PC-9 (cell line): ENCODE measurements around the gene PIAS4. TPM values are rescaled to one million over a fixed set of nuclear protein-coding genes. Genes with fewer than 3 reads are reported as not detected.
A peak's percentile ranks its signal among the peaks of the same experiment; 100 is the strongest.

Experiments
- Bru-seq: library from RNA; stranded (reverse); fragments of 400-500 nt; gene quantifications from one replicate; lab custom pipeline; 2021; lab: Mats Ljungman, UMichigan
- BruChase-seq, 2 experiments: library from RNA; stranded (reverse); fragments of 400-500 nt; gene quantifications; one replicate each; lab custom pipeline; 2021; lab: Mats Ljungman, UMichigan
- BruUV-seq: library from RNA; stranded (reverse); fragments of 400-500 nt; replicated peaks from 2 replicates; lab custom pipeline; 2021; lab: Mats Ljungman, UMichigan
- CTCF ChIA-PET: fragments of 300-600 bp; sonication (Branson Sonifier 250); formaldehyde crosslinking; loops from one replicate; lab custom pipeline; 2022; ENCODE audit warnings: antibody characterized with exemption; lab: Charles Lee
- POLR2A ChIA-PET: fragments of 300-600 bp; sonication (Branson Sonifier 250); formaldehyde crosslinking; loops from one replicate; lab custom pipeline; 2022; ENCODE audit warnings: antibody characterized with exemption; ENCODE audit not compliant: unreplicated experiment; lab: Charles Lee
- DNase-seq, 2 experiments: peaks; one replicate each; pipeline versions ENCODE4 v3.0.0 to v3.0.0-alpha.2; 2015 to 2022; ENCODE audit warnings: mixed read lengths in 1 of 2
- H2AFZ ChIP-seq: fragments of 200-600 bp; sonication (generic); 2 replicates; pipeline ENCODE4 v1.8.1; 2017; ENCODE audit warnings: antibody characterized with exemption
- H3F3A ChIP-seq: fragments of 200-600 bp; sonication (generic); 2 replicates; pipeline ENCODE4 v1.8.1; 2017; ENCODE audit warnings: antibody characterized with exemption, mild to moderate bottlenecking, low read depth; ENCODE audit not compliant: insufficient read depth
- H3K27ac ChIP-seq: fragments of 200-600 bp; sonication (generic); 2 replicates; pipeline ENCODE4 v1.6.1; 2016; ENCODE audit warnings: mixed run types
- H3K27me3 ChIP-seq: fragments of 200-600 bp; sonication (generic); 2 replicates; pipeline ENCODE4 v1.6.1; 2016; ENCODE audit warnings: low read depth, mixed run types; ENCODE audit not compliant: insufficient read depth
- H3K36me3 ChIP-seq: fragments of 200-600 bp; sonication (generic); 2 replicates; pipeline ENCODE4 v1.6.1; 2016; ENCODE audit warnings: low read depth, mixed run types
- H3K4me1 ChIP-seq: fragments of 200-600 bp; sonication (generic); replicated peaks from 2 replicates; pipeline ENCODE4 v1.6.1; 2016; ENCODE audit warnings: mixed run types; ENCODE audit not compliant: insufficient read depth
- H3K4me2 ChIP-seq: fragments of 200-600 bp; sonication (generic); 2 replicates; pipeline ENCODE4 v1.6.1; 2017; ENCODE audit warnings: mixed run types
- H3K4me3 ChIP-seq: fragments of 200-600 bp; sonication (generic); 2 replicates; pipeline ENCODE4 v1.6.1; 2016; ENCODE audit warnings: mixed run types
- H3K79me2 ChIP-seq: fragments of 200-600 bp; sonication (generic); 2 replicates; pipeline ENCODE4 v1.6.1; 2017; ENCODE audit warnings: low read depth, mixed run types
- H3K9me2 ChIP-seq: fragments of 200-600 bp; sonication (generic); 2 replicates; pipeline ENCODE4 v1.8.1; 2017; ENCODE audit warnings: mild to moderate bottlenecking; ENCODE audit not compliant: insufficient read depth
- H3K9me3 ChIP-seq: fragments of 200-600 bp; sonication (generic); 2 replicates; pipeline ENCODE4 v1.8.1; 2016; ENCODE audit warnings: low read depth; ENCODE audit not compliant: insufficient read depth
- H4K20me1 ChIP-seq: fragments of 200-600 bp; sonication (generic); 2 replicates; pipeline ENCODE4 v1.8.1; 2017; ENCODE audit not compliant: insufficient read depth
- EZH2 ChIP-seq: fragments of 200-600 bp; sonication (generic); IDR thresholded peaks from 2 replicates; pipeline ENCODE4 v1.8.0; 2017; ENCODE audit warnings: antibody characterized with exemption, low read depth
- intact Hi-C: fragments of 100-400 bp; cut with micrococcal nuclease; formaldehyde crosslinking; loops from one replicate; pipeline ENCODE4 v1.10.0; 2022; ENCODE audit not compliant: unreplicated experiment
- long read RNA-seq: library from polyadenylated mRNA; stranded (forward); transcript quantifications from one replicate; pipeline ENCODE4 v2.0.0, GENCODE V29; 2022
- total RNA-seq: library from RNA; stranded (reverse); gene quantifications from 2 replicates; pipeline ENCODE4 v1.2.3, GENCODE V29; 2021
- TF ChIP-seq, protein P1 (sequence below): fragments of 200-600 bp; sonication (generic); conservative IDR thresholded peaks from 2 replicates; pipeline ENCODE4 v1.6.1; 2017; ENCODE audit warnings: mixed run types, antibody characterized with exemption, mild to moderate bottlenecking, moderate library complexity

The PIAS4 gene, protein sequence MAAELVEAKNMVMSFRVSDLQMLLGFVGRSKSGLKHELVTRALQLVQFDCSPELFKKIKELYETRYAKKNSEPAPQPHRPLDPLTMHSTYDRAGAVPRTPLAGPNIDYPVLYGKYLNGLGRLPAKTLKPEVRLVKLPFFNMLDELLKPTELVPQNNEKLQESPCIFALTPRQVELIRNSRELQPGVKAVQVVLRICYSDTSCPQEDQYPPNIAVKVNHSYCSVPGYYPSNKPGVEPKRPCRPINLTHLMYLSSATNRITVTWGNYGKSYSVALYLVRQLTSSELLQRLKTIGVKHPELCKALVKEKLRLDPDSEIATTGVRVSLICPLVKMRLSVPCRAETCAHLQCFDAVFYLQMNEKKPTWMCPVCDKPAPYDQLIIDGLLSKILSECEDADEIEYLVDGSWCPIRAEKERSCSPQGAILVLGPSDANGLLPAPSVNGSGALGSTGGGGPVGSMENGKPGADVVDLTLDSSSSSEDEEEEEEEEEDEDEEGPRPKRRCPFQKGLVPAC
- total RNA-seq (25.5 and 26.5 TPM in 2 replicates), Bru-seq, nascent RNA (percentile 49 among the genes with signal in this experiment), BruChase-seq, experiment 1, labeled RNA remaining after a 2-hour chase (percentile 61 among the genes with signal in this experiment), BruChase-seq, experiment 2, labeled RNA remaining after a 6-hour chase (percentile 69 among the genes with signal in this experiment)
- long read RNA-seq, transcript PIAS4-201 (11 exons, 3,159 nt), result major isoform, 11 of 18 reads
- long read RNA-seq, partial matches to known transcripts, result 2 of 18 reads
- long read RNA-seq, other reads (novel, unspliced or antisense), result 5 of 18 reads

DNA sequence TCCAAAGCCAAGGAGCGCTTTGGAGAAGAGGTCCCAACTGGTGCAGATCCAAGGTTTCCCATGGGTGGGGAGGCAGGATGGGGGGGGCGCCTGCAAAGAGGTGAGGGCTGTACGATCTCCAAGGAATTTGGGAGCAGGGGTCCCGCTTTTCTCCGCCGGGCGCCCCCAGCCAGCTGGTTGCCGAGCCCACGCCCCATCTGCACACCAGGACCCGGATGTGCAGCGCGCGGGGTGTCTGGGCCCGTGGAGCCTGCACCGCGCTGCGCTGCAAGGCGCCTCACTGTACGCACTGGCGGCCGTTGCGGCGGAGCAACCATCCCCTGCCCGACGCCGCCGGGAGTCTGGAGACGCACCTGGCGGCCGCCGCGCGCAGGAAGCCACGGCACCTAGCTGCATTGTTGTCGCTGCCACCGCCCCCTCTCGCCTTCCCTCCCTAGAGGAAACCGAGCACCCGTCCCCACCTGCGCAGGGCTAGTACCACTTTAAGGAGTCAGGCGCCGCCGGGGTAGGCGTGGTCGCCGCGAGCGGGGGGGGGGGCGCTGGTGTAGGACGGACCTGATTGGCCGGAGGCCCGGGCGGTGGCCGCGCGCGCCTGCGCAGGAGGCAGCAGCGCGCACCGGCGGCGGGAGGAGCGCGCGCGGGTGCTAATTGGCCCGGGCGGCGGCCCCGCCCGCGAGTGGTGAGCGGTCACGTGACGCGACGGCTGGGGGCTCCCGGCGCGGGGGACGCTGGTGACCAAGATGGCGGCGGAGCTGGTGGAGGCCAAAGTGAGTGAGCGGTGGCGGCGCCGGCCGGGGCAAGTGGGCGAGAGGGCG, at the start of gene PIAS4:
PIAS4 (plus strand) TSS at position 716 of the 815 bp plus-strand sequence; CDS start at position 741, 25 bp downstream.
- DNase-seq, result peak; percentile 72 to 91
- no TSS peak for BruUV-seq

DNA sequence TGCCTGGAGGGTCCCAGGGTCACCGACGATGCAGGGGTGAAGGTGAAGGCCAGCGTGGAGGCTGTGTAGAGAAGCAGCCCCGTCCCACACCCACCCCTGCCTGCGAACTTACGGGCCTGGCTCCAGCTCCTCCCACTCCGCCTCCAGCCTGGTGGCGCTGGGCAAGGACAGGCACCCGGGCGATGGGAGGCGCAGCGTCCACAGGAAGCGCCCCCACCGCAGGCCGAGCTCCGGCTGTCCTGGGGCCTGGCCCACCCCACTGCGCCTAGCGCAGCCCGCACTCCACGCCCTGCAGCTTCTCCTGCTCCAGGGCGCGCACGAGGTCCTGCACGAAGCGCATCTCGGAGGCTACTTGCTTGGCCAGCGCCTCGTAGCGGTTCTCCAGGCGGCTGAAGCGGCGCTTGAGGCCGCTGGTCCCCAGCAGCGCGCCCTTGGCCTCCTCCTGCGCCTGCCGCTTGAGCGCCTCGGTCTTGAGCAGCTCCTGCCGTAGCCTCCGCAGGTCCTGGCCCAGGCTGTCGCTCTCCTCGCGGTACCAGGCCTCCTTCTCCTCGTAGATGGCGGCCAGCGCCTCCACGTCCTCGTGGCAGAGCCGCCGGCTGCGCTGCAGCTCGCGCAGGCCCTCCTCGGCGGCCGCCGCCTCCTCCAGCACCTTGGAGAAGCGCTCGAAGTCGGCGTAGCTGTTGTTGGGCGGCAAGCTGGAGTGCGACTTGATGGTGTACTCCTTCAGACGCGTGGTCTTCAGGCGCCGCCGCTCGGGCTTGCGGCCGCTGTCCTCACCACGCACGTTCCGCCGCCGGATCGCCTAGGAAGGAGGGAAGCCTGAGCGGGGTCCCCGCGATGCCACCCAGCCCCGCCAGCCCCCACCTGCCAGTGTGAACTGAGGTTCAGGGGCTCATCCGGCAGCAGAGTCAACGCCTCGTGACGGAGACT, 48.4 kb upstream of the PIAS4 start:
- H3K27ac ChIP-seq, result no peak overlapping the region
- H3K4me1 ChIP-seq, result no peaks in the 10 kb centered on the region
- no peaks in the 10 kb centered on the region for H3K27me3 ChIP-seq
- H3K9me3 ChIP-seq, result no peaks in the 10 kb centered on the region
- no peak overlapping the region for H3K4me2 ChIP-seq
- H4K20me1 ChIP-seq, result no peaks in the 10 kb centered on the region
- ChIA-PET POLR2A (no interaction called here), CTCF (no interaction called here)
- H3K79me2 ChIP-seq, result no peaks in the 10 kb centered on the region
- BruUV-seq, result no TSS peak
- intact Hi-C loops, result no loop called here
- no peak overlapping the region for H2AFZ ChIP-seq
- peaks cover 3% of the 10 kb centered on the region; the same call in 1 of the 2 replicates for H3F3A ChIP-seq
- no peak for DNase-seq
- TF ChIP-seq, protein P1, sequence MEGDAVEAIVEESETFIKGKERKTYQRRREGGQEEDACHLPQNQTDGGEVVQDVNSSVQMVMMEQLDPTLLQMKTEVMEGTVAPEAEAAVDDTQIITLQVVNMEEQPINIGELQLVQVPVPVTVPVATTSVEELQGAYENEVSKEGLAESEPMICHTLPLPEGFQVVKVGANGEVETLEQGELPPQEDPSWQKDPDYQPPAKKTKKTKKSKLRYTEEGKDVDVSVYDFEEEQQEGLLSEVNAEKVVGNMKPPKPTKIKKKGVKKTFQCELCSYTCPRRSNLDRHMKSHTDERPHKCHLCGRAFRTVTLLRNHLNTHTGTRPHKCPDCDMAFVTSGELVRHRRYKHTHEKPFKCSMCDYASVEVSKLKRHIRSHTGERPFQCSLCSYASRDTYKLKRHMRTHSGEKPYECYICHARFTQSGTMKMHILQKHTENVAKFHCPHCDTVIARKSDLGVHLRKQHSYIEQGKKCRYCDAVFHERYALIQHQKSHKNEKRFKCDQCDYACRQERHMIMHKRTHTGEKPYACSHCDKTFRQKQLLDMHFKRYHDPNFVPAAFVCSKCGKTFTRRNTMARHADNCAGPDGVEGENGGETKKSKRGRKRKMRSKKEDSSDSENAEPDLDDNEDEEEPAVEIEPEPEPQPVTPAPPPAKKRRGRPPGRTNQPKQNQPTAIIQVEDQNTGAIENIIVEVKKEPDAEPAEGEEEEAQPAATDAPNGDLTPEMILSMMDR, result no peak
- no peak for TF ChIP-seq EZH2
- no peaks in the 10 kb centered on the region for H3K36me3 ChIP-seq
- no peaks in the 10 kb centered on the region for H3K9me2 ChIP-seq
- no peak overlapping the region for H3K4me3 ChIP-seq

More for the DNA sequence above, at the start of gene PIAS4:
- Histone ChIP-seq H3K4me1 (no peaks in the 10 kb centered on the region), H3K36me3 (no peaks in the 10 kb centered on the region), H3K9me2 (no peaks in the 10 kb centered on the region), H3F3A (no peaks in the 10 kb centered on the region), H3K27ac (no peak within 1 kb of the TSS), H4K20me1 (no peaks in the 10 kb centered on the region), H3K27me3 (no peaks in the 10 kb centered on the region), H3K79me2 (peaks cover 21% of the 10 kb centered on the region), H3K9me3 (no peaks in the 10 kb centered on the region), H3K4me2 (peak within 1 kb of the TSS; percentile 89), H3K4me3 (peak within 1 kb of the TSS; percentile 90), H2AFZ (peak within 1 kb of the TSS; percentile 79)
- intact Hi-C loops, result no loop called here
- ChIA-PET POLR2A (interaction anchor here (0.6 kb wide), 1 partner anchor 528 kb away, joined by 4 read pairs; the partner anchor contains the start of gene PLIN5), CTCF (interaction anchor here (0.5 to 0.7 kb wide), 3 partner anchors 19 to 134 kb away, joined by 3 to 7 read pairs (median 5); no protein-coding TSS in a partner anchor)
- no peak for TF ChIP-seq EZH2

DNA sequence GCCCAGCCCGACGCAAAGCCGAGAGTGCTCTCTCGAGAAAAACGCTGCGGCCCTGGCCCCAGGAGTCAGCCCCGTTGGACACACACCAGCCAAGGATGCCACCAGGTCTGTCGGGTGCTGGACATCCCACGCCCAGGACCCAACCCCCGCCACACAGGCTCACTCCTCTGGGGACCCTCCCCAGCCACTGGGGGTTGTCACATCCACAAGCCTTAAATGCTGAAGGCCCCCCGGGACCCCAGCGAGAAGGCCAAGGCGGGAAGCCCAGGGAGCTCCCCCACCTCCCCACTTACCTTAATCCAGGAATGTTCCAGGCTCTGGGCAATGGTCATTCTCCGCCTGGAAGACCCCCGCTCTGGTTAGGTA, 47.8 kb upstream of the PIAS4 start:
- H3K4me3 ChIP-seq, result no peak overlapping the region

More for the DNA sequence above, 47.8 kb upstream of the PIAS4 start:
- Histone ChIP-seq H4K20me1 (no peaks in the 10 kb centered on the region), H3K4me1 (no peaks in the 10 kb centered on the region), H3K4me2 (no peak overlapping the region), H3K27ac (no peak overlapping the region), H3K36me3 (no peaks in the 10 kb centered on the region), H3K79me2 (no peaks in the 10 kb centered on the region), H2AFZ (no peak overlapping the region), H3K9me3 (no peaks in the 10 kb centered on the region), H3K9me2 (no peaks in the 10 kb centered on the region), H3K27me3 (no peaks in the 10 kb centered on the region), H3F3A (peaks cover 3% of the 10 kb centered on the region; the same call in 1 of the 2 replicates)
- BruUV-seq, result no TSS peak
- CTCF ChIA-PET, result no interaction called here
- no peak for TF ChIP-seq EZH2
- TF ChIP-seq, protein P1, result no peak
- POLR2A ChIA-PET, result no interaction called here
- no peak for DNase-seq
- intact Hi-C loops, result no loop called here
